Mesothelial cell of epicardium (in vitro differentiated cells): ENCODE measurements around the gene SCAPER. TPM values are rescaled to one million over a fixed set of nuclear protein-coding genes. Genes with fewer than 3 reads are reported as not detected.

Source experiments
- DNase-seq, 2 experiments: peaks; one replicate each; pipeline ENCODE4 v3.0.0; 2021; ENCODE audit warnings: low spot score in 2 of 2; ENCODE audit not compliant: unreplicated experiment in 2 of 2
- H3K27ac Mint-ChIP-seq: 2 replicates; pipeline ENCODE4 v1.8.0; 2021; ENCODE audit warnings: mixed read lengths
- H3K27me3 Mint-ChIP-seq: 2 replicates; pipeline ENCODE4 v1.8.0; 2021; ENCODE audit warnings: low read depth, mixed read lengths
- H3K36me3 Mint-ChIP-seq: 2 replicates; pipeline ENCODE4 v1.8.0; 2021; ENCODE audit warnings: mixed read lengths
- H3K4me1 Mint-ChIP-seq: 2 replicates; pipeline ENCODE4 v1.8.0; 2021; ENCODE audit warnings: mixed read lengths
- H3K4me3 Mint-ChIP-seq: 2 replicates; pipeline ENCODE4 v1.8.0; 2021; ENCODE audit warnings: mild to moderate bottlenecking, moderate library complexity, mixed read lengths
- H3K9me3 Mint-ChIP-seq: 2 replicates; pipeline ENCODE4 v1.8.0; 2021; ENCODE audit warnings: mixed read lengths
- CTCF ChIP-seq: fragments of 200-600 bp; sonication (generic); IDR thresholded peaks from one replicate; pipeline ENCODE4 v1.5.0; 2021; ENCODE audit warnings: antibody characterized with exemption; ENCODE audit not compliant: unreplicated experiment
- total RNA-seq: library from RNA; stranded (reverse); gene quantifications from 3 replicates; pipeline ENCODE4 v1.2.1, GENCODE V29; 2021

The SCAPER gene
- total RNA-seq, 1 donor from 2014 or later = 35.9 TPM

- no peak for TF ChIP-seq CTCF
- Mint-ChIP-seq H3K27ac (no peak overlapping the region), H3K4me3 (no peak overlapping the region), H3K27me3 (no peaks in the 10 kb centered on the region), H3K4me1 (peaks cover under 1% of the 10 kb centered on the region), H3K9me3 (peaks cover 47% of the 10 kb centered on the region), H3K36me3 (peaks cover 39% of the 10 kb centered on the region)
- no peak for DNase-seq
Observed at GRCh38 chr15:76684002-76684401, 221.1 kb downstream of the SCAPER start.

GRCh38 chr15:76682833-76683232, 222.3 kb downstream of the SCAPER start:
- Mint-ChIP-seq H3K27me3 (no peaks in the 10 kb centered on the region), H3K4me1 (peaks cover 7% of the 10 kb centered on the region), H3K27ac (no peak overlapping the region), H3K4me3 (no peak overlapping the region), H3K36me3 (peaks cover 31% of the 10 kb centered on the region), H3K9me3 (peaks cover 39% of the 10 kb centered on the region)
- TF ChIP-seq CTCF = no peak
- DNase-seq = no peak

GRCh38 chr15:76682259-76682658, 222.9 kb downstream of the SCAPER start:
- Mint-ChIP-seq H3K27me3 (no peaks in the 10 kb centered on the region), H3K36me3 (peaks cover 31% of the 10 kb centered on the region), H3K4me1 (peaks cover 7% of the 10 kb centered on the region), H3K9me3 (peaks cover 39% of the 10 kb centered on the region), H3K27ac (no peak overlapping the region), H3K4me3 (no peak overlapping the region)
- no peak for TF ChIP-seq CTCF
- no peak for DNase-seq

GRCh38 chr15:76678766-76679165, 226.4 kb downstream of the SCAPER start:
- H3K36me3 Mint-ChIP-seq = peaks cover 20% of the 10 kb centered on the region
- DNase-seq = no peak
- no peak for TF ChIP-seq CTCF
- H3K9me3 Mint-ChIP-seq = peaks cover 25% of the 10 kb centered on the region
- H3K4me3 Mint-ChIP-seq = no peak overlapping the region
- H3K4me1 Mint-ChIP-seq = peaks cover 7% of the 10 kb centered on the region
- no peak overlapping the region for H3K27ac Mint-ChIP-seq
- peaks cover 3% of the 10 kb centered on the region for H3K27me3 Mint-ChIP-seq

GRCh38 chr15:76674883-76675282, 230.3 kb downstream of the SCAPER start:
- Mint-ChIP-seq H3K4me1 (peaks cover 7% of the 10 kb centered on the region), H3K9me3 (no peaks in the 10 kb centered on the region), H3K27ac (no peak overlapping the region), H3K27me3 (peaks cover 3% of the 10 kb centered on the region), H3K36me3 (no peaks in the 10 kb centered on the region), H3K4me3 (no peak overlapping the region)
- no peak for DNase-seq
- no peak for TF ChIP-seq CTCF
